ENCODE measurements around the gene FXYD5. TPM values are rescaled to one million over a fixed set of nuclear protein-coding genes. Genes with fewer than 3 reads are reported as not detected.

The FXYD5 gene
- total RNA-seq, 1 experiment from 2014 or later: 12.7 TPM

GRCh38 chr19:35155441-35155840, 906 bp downstream of the FXYD5 start:
- TF ChIP-seq EZH2 (IDR thresholded peaks at IDR 0.05; ENCODE audit: borderline replicate concordance, low read depth, low read length, poor library complexity, severe bottlenecking): no peak
- TF ChIP-seq CTCF (conservative IDR thresholded peaks at IDR 0.05; ENCODE audit: low read depth, low read length): no peak
- intact Hi-C loops (cut with micrococcal nuclease; ENCODE audit: unreplicated experiment): loop anchor here (10.0 kb wide), 1 partner anchor 89 kb away; the partner anchor contains the start of gene LSR
- ChIA-PET CTCF (no interaction called here), POLR2A (ENCODE audit: low non-redundant PET) (no interaction called here)
- peaks cover 25% of the 10 kb centered on the region for H3K27me3 ChIP-seq (replicated peaks; ENCODE audit: insufficient read depth, low read depth, low read length, poor library complexity)
- DNase-seq (ENCODE audit: low spot score): no peak
- H3K4me3 ChIP-seq (ENCODE audit: low read depth, low read length, poor library complexity, severe bottlenecking): peak overlapping the region; percentile 66
- no TSS peak for BruUV-seq (replicated peaks)
- no peaks in the 10 kb centered on the region for H3K36me3 ChIP-seq (ENCODE audit: insufficient read depth, low read length, poor library complexity, severe bottlenecking)
- H3K27ac ChIP-seq (ENCODE audit: low read depth, low read length, poor library complexity, severe bottlenecking): no peak overlapping the region
- no peaks in the 10 kb centered on the region for H3K9me3 ChIP-seq (ENCODE audit: low read depth, low read length, poor library complexity, severe bottlenecking)
- peaks cover 6% of the 10 kb centered on the region for H3K4me1 ChIP-seq (ENCODE audit: insufficient read depth, low read length, poor library complexity, severe bottlenecking)

GRCh38 chr19:35155981-35156672, 1.6 kb downstream of the FXYD5 start:
- no peaks in the 10 kb centered on the region for H3K36me3 ChIP-seq (ENCODE audit: insufficient read depth, low read length, poor library complexity, severe bottlenecking)
- peaks cover 25% of the 10 kb centered on the region for H3K27me3 ChIP-seq (replicated peaks; ENCODE audit: insufficient read depth, low read depth, low read length, poor library complexity)
- ChIA-PET POLR2A (ENCODE audit: low non-redundant PET) (no interaction called here), CTCF (no interaction called here)
- intact Hi-C loops (cut with micrococcal nuclease; ENCODE audit: unreplicated experiment): loop anchor here (10.0 kb wide), 1 partner anchor 89 kb away; the partner anchor contains the start of gene LSR
- H3K9me3 ChIP-seq (ENCODE audit: low read depth, low read length, poor library complexity, severe bottlenecking): no peaks in the 10 kb centered on the region
- TF ChIP-seq CTCF (conservative IDR thresholded peaks at IDR 0.05; ENCODE audit: low read depth, low read length) (no peak), EZH2 (IDR thresholded peaks at IDR 0.05; ENCODE audit: borderline replicate concordance, low read depth, low read length, poor library complexity, severe bottlenecking) (no peak)
- no peak overlapping the region for H3K27ac ChIP-seq (ENCODE audit: low read depth, low read length, poor library complexity, severe bottlenecking)
- peaks cover 6% of the 10 kb centered on the region for H3K4me1 ChIP-seq (ENCODE audit: insufficient read depth, low read length, poor library complexity, severe bottlenecking)
- no TSS peak for BruUV-seq (replicated peaks)
- no peak overlapping the region for H3K4me3 ChIP-seq (ENCODE audit: low read depth, low read length, poor library complexity, severe bottlenecking)
- DNase-seq (ENCODE audit: low spot score): no peak

GRCh38 chr19:35156673-35157014, 2.1 kb downstream of the FXYD5 start:
- no TSS peak for BruUV-seq (replicated peaks)
- ChIA-PET CTCF (no interaction called here), POLR2A (ENCODE audit: low non-redundant PET) (no interaction called here)
- no peaks in the 10 kb centered on the region for H3K36me3 ChIP-seq (ENCODE audit: insufficient read depth, low read length, poor library complexity, severe bottlenecking)
- no peak overlapping the region for H3K4me3 ChIP-seq (ENCODE audit: low read depth, low read length, poor library complexity, severe bottlenecking)
- intact Hi-C loops (cut with micrococcal nuclease; ENCODE audit: unreplicated experiment): loop anchor here (10.0 kb wide), 1 partner anchor 88 kb away; the partner anchor contains the start of gene LSR
- no peak for DNase-seq (ENCODE audit: low spot score)
- no peaks in the 10 kb centered on the region for H3K9me3 ChIP-seq (ENCODE audit: low read depth, low read length, poor library complexity, severe bottlenecking)
- TF ChIP-seq EZH2 (IDR thresholded peaks at IDR 0.05; ENCODE audit: borderline replicate concordance, low read depth, low read length, poor library complexity, severe bottlenecking) (no peak), CTCF (conservative IDR thresholded peaks at IDR 0.05; ENCODE audit: low read depth, low read length) (no peak)
- H3K27me3 ChIP-seq (replicated peaks; ENCODE audit: insufficient read depth, low read depth, low read length, poor library complexity): peaks cover 25% of the 10 kb centered on the region
- H3K27ac ChIP-seq (ENCODE audit: low read depth, low read length, poor library complexity, severe bottlenecking): no peak overlapping the region
- peaks cover 6% of the 10 kb centered on the region for H3K4me1 ChIP-seq (ENCODE audit: insufficient read depth, low read length, poor library complexity, severe bottlenecking)

Data from A673 (cell line).